PFSK-1 (cell line): Measurements from ENCODE around the gene FNIP1.

Experiments
- FOXP2 ChIP-seq: optimal IDR thresholded peaks from 2 replicates; pipeline ENCODE3; 2011; ENCODE audit warnings: borderline replicate concordance, control low read depth, inconsistent platforms; ENCODE audit not compliant: insufficient read depth; ENCODE audit errors: extremely low read length, extremely low read depth
- POLR2AphosphoS5 ChIP-seq: IDR thresholded peaks from 2 replicates; pipeline ENCODE4 v1.6.1; 2012; ENCODE audit warnings: low read depth, mild to moderate bottlenecking, control low read depth, low read length, moderate library complexity
- SIN3A ChIP-seq: IDR thresholded peaks from 2 replicates; pipeline ENCODE4 v1.6.1; 2012; ENCODE audit warnings: mild to moderate bottlenecking, low read length, moderate library complexity, borderline replicate concordance; ENCODE audit not compliant: insufficient read depth
- TAF1 ChIP-seq: IDR thresholded peaks from 2 replicates; pipeline ENCODE4 v1.6.1; 2012; ENCODE audit warnings: low read length, control low read depth, borderline replicate concordance; ENCODE audit not compliant: insufficient read depth
- TF ChIP-seq, protein P1 (sequence below), 2 experiments: IDR thresholded peaks; 2 replicates each; pipeline versions ENCODE4 v1.6.1 to v1.8.0; 2011 to 2012; ENCODE audit warnings: low read depth in 2 of 2, low read length in 2 of 2, control low read depth in 1 of 2, inconsistent platforms in 1 of 2, mild to moderate bottlenecking in 1 of 2, moderate library complexity in 1 of 2; ENCODE audit not compliant: insufficient read depth in 1 of 2

FNIP1 gene

DNA sequence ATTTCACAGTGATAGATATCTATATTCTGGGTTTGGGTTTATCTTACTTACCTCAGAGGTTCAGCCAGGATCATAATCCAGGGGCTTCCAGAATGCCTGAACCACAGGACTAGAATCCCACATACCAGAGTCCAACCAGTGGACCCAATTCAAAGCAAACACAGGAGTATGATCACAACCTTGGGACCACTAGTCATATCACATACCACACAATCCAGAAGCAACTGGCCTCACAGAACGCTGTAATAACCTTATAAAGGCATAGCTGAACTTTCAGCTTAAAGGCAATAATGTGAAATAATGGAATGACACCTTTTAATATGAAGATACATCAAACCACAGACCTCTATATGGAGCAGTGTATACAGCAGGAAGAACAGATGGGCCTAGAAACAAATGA is 187.0 kb downstream of the FNIP1 start:
- TF ChIP-seq POLR2AphosphoS5 (no peak), SIN3A (no peak), FOXP2 (no peak), TAF1 (no peak)
- TF ChIP-seq, protein P1, sequence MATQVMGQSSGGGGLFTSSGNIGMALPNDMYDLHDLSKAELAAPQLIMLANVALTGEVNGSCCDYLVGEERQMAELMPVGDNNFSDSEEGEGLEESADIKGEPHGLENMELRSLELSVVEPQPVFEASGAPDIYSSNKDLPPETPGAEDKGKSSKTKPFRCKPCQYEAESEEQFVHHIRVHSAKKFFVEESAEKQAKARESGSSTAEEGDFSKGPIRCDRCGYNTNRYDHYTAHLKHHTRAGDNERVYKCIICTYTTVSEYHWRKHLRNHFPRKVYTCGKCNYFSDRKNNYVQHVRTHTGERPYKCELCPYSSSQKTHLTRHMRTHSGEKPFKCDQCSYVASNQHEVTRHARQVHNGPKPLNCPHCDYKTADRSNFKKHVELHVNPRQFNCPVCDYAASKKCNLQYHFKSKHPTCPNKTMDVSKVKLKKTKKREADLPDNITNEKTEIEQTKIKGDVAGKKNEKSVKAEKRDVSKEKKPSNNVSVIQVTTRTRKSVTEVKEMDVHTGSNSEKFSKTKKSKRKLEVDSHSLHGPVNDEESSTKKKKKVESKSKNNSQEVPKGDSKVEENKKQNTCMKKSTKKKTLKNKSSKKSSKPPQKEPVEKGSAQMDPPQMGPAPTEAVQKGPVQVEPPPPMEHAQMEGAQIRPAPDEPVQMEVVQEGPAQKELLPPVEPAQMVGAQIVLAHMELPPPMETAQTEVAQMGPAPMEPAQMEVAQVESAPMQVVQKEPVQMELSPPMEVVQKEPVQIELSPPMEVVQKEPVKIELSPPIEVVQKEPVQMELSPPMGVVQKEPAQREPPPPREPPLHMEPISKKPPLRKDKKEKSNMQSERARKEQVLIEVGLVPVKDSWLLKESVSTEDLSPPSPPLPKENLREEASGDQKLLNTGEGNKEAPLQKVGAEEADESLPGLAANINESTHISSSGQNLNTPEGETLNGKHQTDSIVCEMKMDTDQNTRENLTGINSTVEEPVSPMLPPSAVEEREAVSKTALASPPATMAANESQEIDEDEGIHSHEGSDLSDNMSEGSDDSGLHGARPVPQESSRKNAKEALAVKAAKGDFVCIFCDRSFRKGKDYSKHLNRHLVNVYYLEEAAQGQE (IDR thresholded peaks at IDR 0.05; ENCODE audit: insufficient read depth in 1 of 2, low read depth in 2 of 2, low read length in 2 of 2), result no peak

DNA sequence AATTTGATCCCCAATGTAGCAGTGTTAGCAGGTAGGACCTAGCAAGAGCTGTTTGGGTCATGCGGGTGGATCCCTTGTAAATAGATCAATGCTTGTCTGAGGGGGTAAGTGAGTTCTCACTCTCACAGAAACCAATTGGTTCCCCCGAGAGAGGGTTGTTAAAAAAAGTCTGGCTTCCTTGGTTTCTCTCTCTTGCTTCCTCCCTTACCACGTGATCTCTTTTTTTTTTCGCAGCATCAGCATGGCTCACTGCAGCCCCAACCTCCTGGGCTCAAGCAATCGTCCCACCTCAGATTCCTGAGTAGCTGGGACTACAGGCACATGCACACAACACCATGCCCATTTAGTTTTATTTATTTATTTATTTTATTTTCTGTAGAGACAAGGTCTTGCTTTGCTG is 188.2 kb downstream of the FNIP1 start:
- TF ChIP-seq, protein P1 (IDR thresholded peaks at IDR 0.05; ENCODE audit: insufficient read depth in 1 of 2, low read depth in 2 of 2, low read length in 2 of 2), result no peak
- no peak for TF ChIP-seq FOXP2
- TF ChIP-seq SIN3A, result no peak
- TF ChIP-seq POLR2AphosphoS5, result no peak
- no peak for TF ChIP-seq TAF1

DNA sequence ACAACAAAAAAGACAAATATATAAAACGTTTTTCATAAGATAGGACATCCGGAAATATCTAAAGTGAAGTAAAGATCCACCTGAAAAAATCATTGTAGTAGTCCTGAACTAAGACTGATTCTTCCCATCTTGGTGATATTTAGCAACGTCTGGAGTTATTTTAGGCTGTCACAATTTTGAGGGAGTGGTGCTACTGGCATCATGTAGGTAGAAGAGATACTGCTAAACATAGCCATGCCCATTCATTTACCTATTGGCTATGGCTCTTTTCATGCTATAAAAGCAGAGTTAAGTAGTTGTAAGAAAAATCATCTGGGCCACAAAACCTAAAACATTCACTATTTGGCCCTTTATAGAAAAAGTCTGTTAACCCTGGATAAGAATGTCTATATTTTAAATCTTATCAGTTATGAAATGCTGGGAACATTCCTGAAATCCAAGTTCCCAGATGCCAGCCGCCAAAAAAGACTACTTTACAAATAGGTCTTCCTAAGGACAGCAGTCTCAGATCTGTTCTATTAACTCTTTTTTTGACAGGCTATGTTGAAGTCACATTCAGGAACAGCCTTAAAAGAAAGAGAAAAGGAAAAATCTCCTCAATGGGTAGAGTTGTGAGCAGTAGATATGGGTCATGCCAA is 188.8 kb downstream of the FNIP1 start:
- no peak for TF ChIP-seq FOXP2
- TF ChIP-seq POLR2AphosphoS5, result no peak
- TF ChIP-seq, protein P1 (IDR thresholded peaks at IDR 0.05; ENCODE audit: insufficient read depth in 1 of 2, low read depth in 2 of 2, low read length in 2 of 2), result no peak
- no peak for TF ChIP-seq TAF1
- no peak for TF ChIP-seq SIN3A

DNA sequence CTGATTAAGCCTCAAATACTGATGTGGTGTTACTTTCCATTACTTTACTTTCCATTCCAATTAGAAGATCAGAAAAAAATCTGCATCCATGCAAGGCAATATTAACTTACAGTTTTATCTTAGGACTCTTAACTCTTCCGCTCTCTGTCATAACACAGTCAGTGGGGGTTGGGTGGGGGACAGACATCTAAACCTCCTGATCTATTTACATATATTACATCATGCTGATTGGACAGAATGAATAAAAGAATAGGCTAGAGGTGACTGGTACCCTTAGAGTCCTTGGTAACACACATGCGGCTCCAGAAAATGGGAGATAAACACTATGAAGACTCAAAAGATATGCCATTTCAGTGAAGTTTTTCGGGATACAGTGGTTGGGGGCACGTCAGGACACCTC is 189.4 kb downstream of the FNIP1 start:
- TF ChIP-seq FOXP2 (no peak), TAF1 (no peak), POLR2AphosphoS5 (no peak), SIN3A (no peak)
- TF ChIP-seq, protein P1 (IDR thresholded peaks at IDR 0.05; ENCODE audit: insufficient read depth in 1 of 2, low read depth in 2 of 2, low read length in 2 of 2), result no peak

DNA sequence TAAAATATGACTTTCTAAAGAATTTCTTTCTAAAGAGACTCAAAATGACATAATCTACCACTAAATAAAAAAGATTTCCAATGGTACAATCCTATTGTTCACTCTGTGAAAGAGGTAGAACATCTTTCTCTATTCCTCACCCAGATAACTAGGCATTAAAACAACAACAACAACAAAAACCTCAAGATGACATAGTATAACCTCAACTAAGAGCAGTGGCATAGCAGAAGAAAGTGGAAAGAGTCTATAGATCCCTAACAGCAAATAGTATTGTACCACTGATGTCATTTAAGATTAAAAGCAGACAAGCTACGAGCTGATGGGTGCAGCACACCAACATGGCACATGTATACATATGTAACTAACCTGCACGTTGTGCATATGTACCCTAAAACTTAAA is 191.7 kb downstream of the FNIP1 start:
- TF ChIP-seq SIN3A (no peak), TAF1 (no peak), POLR2AphosphoS5 (no peak)
- TF ChIP-seq, protein P1 (IDR thresholded peaks at IDR 0.05; ENCODE audit: insufficient read depth in 1 of 2, low read depth in 2 of 2, low read length in 2 of 2), result no peak
